Measurements from ENCODE around the gene LRCH4.

Gene LRCH4

GRCh38 chr7:100604976-100605911 is 19.3 kb upstream of the LRCH4 start:
- no peak for DNase-seq (ENCODE audit: low spot score)

- DNase-seq (ENCODE audit: low spot score): peak; percentile 47
Observed at GRCh38 chr7:100604028-100604975, 18.4 kb upstream of the LRCH4 start.

- DNase-seq (ENCODE audit: low spot score): no peak
Observed at GRCh38 chr7:100603726-100604027, 17.7 kb upstream of the LRCH4 start.

- no peak for DNase-seq (ENCODE audit: low spot score)
Observed at GRCh38 chr7:100602889-100603725, 17.2 kb upstream of the LRCH4 start.

- no peak for DNase-seq (ENCODE audit: low spot score)
Observed at GRCh38 chr7:100600730-100601038, 14.8 kb upstream of the LRCH4 start.

GRCh38 chr7:100599911-100600729 is 14.2 kb upstream of the LRCH4 start:
- no peak for DNase-seq (ENCODE audit: low spot score)

- DNase-seq (ENCODE audit: low spot score): no peak
Observed at GRCh38 chr7:100598425-100598824, 12.5 kb upstream of the LRCH4 start.

GRCh38 chr7:100595188-100595587 is 9.3 kb upstream of the LRCH4 start:
- no peak for DNase-seq (ENCODE audit: low spot score)

GRCh38 chr7:100591596-100591995 is 5.7 kb upstream of the LRCH4 start:
- DNase-seq (ENCODE audit: low spot score): no peak

GRCh38 chr7:100590077-100590737 is 4.3 kb upstream of the LRCH4 start:
- DNase-seq (ENCODE audit: low spot score): no peak

- DNase-seq (ENCODE audit: low spot score): no peak
Observed at GRCh38 chr7:100589341-100589947, 3.5 kb upstream of the LRCH4 start.

GRCh38 chr7:100588438-100588837 is 2.5 kb upstream of the LRCH4 start:
- DNase-seq (ENCODE audit: low spot score): peak; percentile 22

GRCh38 chr7:100586266-100587025 is 517 bp upstream of the LRCH4 start, which contains the start of gene FBXO24:
Gene FBXO24 (plus strand): TSS chr7:100586328. CDS start chr7:100586626, 298 bp downstream.
- peak; percentile 100 for DNase-seq (ENCODE audit: low spot score)

- no peak for DNase-seq (ENCODE audit: low spot score)
Observed at GRCh38 chr7:100584683-100585510, 1.0 kb downstream of the LRCH4 start.

GRCh38 chr7:100584054-100584682 is 1.8 kb downstream of the LRCH4 start:
- DNase-seq (ENCODE audit: low spot score): no peak

GRCh38 chr7:100583132-100584053 is 2.5 kb downstream of the LRCH4 start:
- no peak for DNase-seq (ENCODE audit: low spot score)

GRCh38 chr7:100582650-100583049 is 3.3 kb downstream of the LRCH4 start:
- DNase-seq (ENCODE audit: low spot score): no peak
